Neural crest cell (in vitro differentiated cells): ENCODE results near the gene AMIGO2. TPM values are rescaled to one million over a fixed set of nuclear protein-coding genes. Genes with fewer than 3 reads are reported as not detected.

Source experiments
- DNase-seq: peaks from one replicate; pipeline ENCODE4 v3.0.0; 2021; ENCODE audit warnings: low read depth, mixed read lengths, low spot score
- H3K27ac Mint-ChIP-seq: one replicate; pipeline ENCODE4 v1.8.0; 2021; ENCODE audit warnings: mild to moderate bottlenecking, mixed read lengths; ENCODE audit not compliant: unreplicated experiment
- H3K27me3 Mint-ChIP-seq: 2 replicates; pipeline ENCODE4 v1.8.0; 2021; ENCODE audit warnings: low read depth, mild to moderate bottlenecking, mixed read lengths
- H3K36me3 Mint-ChIP-seq: 2 replicates; pipeline ENCODE4 v1.8.0; 2021; ENCODE audit warnings: low read depth, mild to moderate bottlenecking, mixed read lengths
- H3K4me1 Mint-ChIP-seq: 2 replicates; pipeline ENCODE4 v1.8.0; 2021; ENCODE audit warnings: mixed read lengths
- H3K4me3 Mint-ChIP-seq: one replicate; pipeline ENCODE4 v1.8.0; 2021; ENCODE audit warnings: mild to moderate bottlenecking, mixed read lengths
- H3K9me3 Mint-ChIP-seq: 2 replicates; pipeline ENCODE4 v1.8.0; 2021; ENCODE audit warnings: mixed read lengths
- CTCF ChIP-seq: fragments of 200-600 bp; sonication (generic); conservative IDR thresholded peaks from 2 replicates; pipeline ENCODE4 v1.5.0; 2021; ENCODE audit warnings: antibody characterized with exemption, mild to moderate bottlenecking
- total RNA-seq: library from RNA; stranded (reverse); gene quantifications from 2 replicates; pipeline ENCODE4 v1.2.1, GENCODE V29; 2021

AMIGO2 gene
- total RNA-seq, 1 donor from 2014 or later = 5.4 TPM

DNA sequence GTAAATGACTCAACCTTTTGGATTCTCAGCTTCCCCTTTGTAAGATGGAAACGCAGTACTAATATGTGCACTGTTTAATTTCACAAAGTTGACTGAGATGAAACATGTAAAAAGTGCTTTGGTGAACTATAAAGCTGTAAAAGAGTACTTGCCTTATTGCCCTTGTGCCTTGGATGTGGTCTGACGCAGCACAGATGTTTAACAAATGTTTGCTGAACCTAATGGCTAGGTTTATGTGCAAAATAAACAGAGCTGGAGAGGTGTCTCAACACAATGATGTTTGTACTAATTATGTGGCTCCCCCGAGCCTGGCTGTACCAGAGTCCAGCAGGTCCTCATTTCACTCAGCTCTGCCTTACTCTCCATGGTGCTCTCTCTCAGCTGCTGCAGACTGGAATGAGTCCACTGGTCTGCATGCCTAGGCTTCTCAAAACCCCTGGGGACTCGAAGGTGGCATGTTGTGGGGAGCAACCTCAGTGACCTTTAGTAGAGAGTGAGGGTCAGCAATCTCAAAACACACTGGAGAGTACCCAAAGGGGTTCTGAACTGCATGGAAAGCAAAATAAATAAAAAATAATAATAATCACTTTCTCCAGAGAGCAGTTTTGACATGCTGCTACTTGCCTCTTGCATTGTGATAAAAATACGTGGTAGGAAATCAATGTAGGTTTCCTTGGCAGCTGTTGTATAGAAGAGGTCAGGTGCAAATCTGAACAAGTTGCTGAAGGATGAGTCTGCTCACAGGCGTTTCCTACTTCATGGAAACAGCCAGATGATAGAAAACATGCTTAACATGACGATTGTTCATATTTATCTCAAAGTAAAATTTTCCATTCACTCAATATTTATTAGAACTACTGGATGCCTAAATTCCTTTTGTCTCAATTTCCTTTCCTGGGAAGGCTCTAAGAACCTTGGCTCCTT, 8.5 kb upstream of the AMIGO2 start:
- no peak overlapping the region for H3K4me3 Mint-ChIP-seq
- H3K36me3 Mint-ChIP-seq = no peaks in the 10 kb centered on the region
- H3K27ac Mint-ChIP-seq = peak overlapping the region; percentile 32
- peaks cover 4% of the 10 kb centered on the region for H3K27me3 Mint-ChIP-seq
- peaks cover 45% of the 10 kb centered on the region for H3K4me1 Mint-ChIP-seq
- no peak for DNase-seq
- H3K9me3 Mint-ChIP-seq = peaks cover 6% of the 10 kb centered on the region
- no peak for TF ChIP-seq CTCF

DNA sequence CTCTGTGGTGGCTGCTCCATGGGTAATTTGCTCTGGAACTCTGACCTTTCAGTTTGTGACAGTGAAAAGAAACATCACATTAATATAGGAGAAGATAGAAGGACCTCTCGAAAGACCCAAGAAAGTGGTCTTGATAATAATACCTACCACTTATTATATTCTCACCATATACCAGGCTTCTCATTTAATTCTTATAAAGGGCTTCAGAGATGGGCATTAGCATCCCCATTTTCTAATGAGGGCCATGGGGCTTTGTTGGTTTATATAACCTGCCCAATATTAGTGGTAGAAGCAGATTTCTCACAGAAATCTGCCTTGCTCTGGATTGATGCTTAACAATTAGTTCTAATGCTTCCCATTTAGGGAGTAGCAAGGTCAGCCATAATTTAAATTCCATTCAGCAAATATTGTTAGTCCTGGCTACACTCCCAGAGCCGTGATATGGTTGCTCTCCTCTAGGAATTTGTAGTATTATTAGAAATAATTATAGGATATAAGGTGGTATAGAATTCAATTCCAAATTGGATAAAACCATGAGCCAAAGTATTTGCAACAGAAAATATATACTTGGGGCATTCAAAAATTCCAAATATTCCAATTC, 7.4 kb upstream of the AMIGO2 start:
- peaks cover 15% of the 10 kb centered on the region for H3K27me3 Mint-ChIP-seq

DNA sequence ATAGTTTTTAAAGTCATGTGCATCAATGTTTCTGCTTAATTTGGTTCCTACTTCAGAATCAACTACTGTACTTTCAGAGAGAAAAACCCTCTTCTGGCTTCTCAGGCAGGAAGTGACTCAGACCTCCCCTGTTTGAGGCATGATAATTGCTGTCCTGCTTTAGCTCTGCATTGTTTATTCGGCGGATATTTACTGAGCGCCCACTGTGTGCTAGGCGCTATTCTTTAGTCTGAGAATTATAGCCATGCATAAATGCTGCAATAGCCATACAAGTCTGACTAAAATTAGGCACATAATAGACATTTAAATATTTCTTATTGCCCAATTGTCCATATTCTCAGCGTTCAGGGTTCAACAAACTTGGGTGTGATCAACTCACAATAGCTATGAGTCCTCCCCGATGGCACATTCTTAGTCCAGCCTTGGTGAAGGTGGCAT, 6.1 kb upstream of the AMIGO2 start:
- peak overlapping the region; percentile 20 for H3K27ac Mint-ChIP-seq
- no peak for DNase-seq
- no peaks in the 10 kb centered on the region for H3K36me3 Mint-ChIP-seq
- peak overlapping the region; percentile 69 for H3K4me3 Mint-ChIP-seq
- peaks cover 28% of the 10 kb centered on the region for H3K27me3 Mint-ChIP-seq
- peaks cover 64% of the 10 kb centered on the region for H3K4me1 Mint-ChIP-seq
- H3K9me3 Mint-ChIP-seq = peaks cover 3% of the 10 kb centered on the region
- TF ChIP-seq CTCF = no peak

More for the DNA sequence above, 7.4 kb upstream of the AMIGO2 start:
- Mint-ChIP-seq H3K36me3 (no peaks in the 10 kb centered on the region), H3K9me3 (peaks cover 6% of the 10 kb centered on the region), H3K4me3 (peak overlapping the region; percentile 2), H3K27ac (no peak overlapping the region), H3K4me1 (peaks cover 56% of the 10 kb centered on the region)
- TF ChIP-seq CTCF = no peak
- DNase-seq = no peak

- no peaks in the 10 kb centered on the region for H3K36me3 Mint-ChIP-seq
- H3K27ac Mint-ChIP-seq = no peak overlapping the region
- no peak for TF ChIP-seq CTCF
- no peaks in the 10 kb centered on the region for H3K9me3 Mint-ChIP-seq
- peak overlapping the region; percentile 69 for H3K4me3 Mint-ChIP-seq
- H3K4me1 Mint-ChIP-seq = peaks cover 74% of the 10 kb centered on the region
- H3K27me3 Mint-ChIP-seq = peaks cover 40% of the 10 kb centered on the region
- DNase-seq = no peak
These were observed 4.4 kb upstream of the AMIGO2 start for GRCh38 chr12:47084172-47084571.

DNA sequence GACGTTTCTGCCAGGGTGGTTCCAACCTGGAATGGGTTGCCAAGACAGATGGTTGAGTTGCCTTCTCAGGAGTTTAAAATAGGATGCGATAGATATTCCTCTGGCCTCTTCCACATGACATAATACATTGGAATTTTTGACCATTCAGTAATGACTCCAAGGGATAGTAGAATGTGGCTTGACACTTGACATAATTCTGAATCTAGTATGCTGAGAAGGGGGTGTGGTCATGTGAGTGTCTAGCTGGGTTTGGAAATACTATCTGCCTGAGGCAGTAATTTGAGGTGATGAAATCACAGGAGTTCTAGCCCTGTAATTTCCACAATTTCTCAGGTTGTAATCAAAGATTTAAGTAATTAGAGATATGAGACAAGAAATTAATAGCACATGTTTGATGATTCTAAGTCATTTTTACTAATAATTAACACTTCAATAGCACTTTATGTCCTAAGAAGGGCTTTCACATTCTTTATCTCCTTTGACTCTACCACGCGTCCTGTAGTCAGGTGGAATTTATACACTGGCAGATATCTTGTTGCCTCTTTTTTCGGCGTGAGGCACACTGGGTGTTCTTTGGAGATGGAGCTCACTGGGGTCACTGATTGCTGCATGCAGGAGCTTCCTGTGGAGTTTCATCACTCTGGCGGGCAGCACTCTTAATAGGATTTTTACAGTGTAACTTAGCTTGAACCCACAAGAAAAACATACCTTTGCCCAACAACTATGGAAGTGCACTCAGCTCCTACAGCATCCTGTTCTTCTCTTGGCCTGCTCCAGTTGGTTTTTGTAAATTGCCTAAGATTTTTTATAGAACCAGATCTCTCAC, 3.2 kb upstream of the AMIGO2 start:
- H3K4me1 Mint-ChIP-seq = peaks cover 75% of the 10 kb centered on the region
- H3K27ac Mint-ChIP-seq = no peak overlapping the region
- peaks cover 52% of the 10 kb centered on the region for H3K27me3 Mint-ChIP-seq
- no peaks in the 10 kb centered on the region for H3K36me3 Mint-ChIP-seq
- peak overlapping the region; percentile 60 for H3K4me3 Mint-ChIP-seq
- DNase-seq = no peak
- no peak for TF ChIP-seq CTCF
- H3K9me3 Mint-ChIP-seq = no peaks in the 10 kb centered on the region
